Left forelimb (tissue), 1 donor: ENCODE measurements around the gene FANCD2.
"Not testable (repeated sequence)": the region's sequence is repeated elsewhere in the genome, so short reads cannot be mapped to it uniquely, and the experiment has no call there.

Experiments
- DNase-seq: peaks from one replicate; pipeline ENCODE4 v3.0.0-alpha.2; 2018; ENCODE audit warnings: low spot score

FANCD2 gene

GRCh38 chr3:10106919-10107318 is 80.7 kb downstream of the FANCD2 start:
- DNase-seq: no peak

- no peak for DNase-seq
Observed at GRCh38 chr3:10108091-10108490, 81.9 kb downstream of the FANCD2 start, which contains the start of gene FANCD2OS. TSS of gene FANCD2OS (minus strand) at chr3:10108255. CDS start at chr3:10104774, 3,481 bp downstream.

- DNase-seq: peak; percentile 92
Observed at GRCh38 chr3:10115326-10116137, 89.3 kb downstream of the FANCD2 start, which contains the start of gene BRK1. TSS of gene BRK1 (plus strand) at chr3:10115675. CDS start at chr3:10115702, 27 bp downstream.

- no peak for DNase-seq
Observed at GRCh38 chr3:10116138-10116460, 89.9 kb downstream of the FANCD2 start.

GRCh38 chr3:10116928-10117327 is 90.7 kb downstream of the FANCD2 start:
- DNase-seq: no peak

GRCh38 chr3:10119376-10119775 is 93.1 kb downstream of the FANCD2 start:
- DNase-seq: no peak

- DNase-seq: no peak
Observed at GRCh38 chr3:10121064-10121463, 94.8 kb downstream of the FANCD2 start.

- no peak for DNase-seq
Observed at GRCh38 chr3:10122724-10123123, 96.5 kb downstream of the FANCD2 start.

GRCh38 chr3:10135872-10136271 is 109.6 kb downstream of the FANCD2 start:
- not testable (repeated sequence) for DNase-seq

- DNase-seq: no peak
Observed at GRCh38 chr3:10136426-10137005, 110.3 kb downstream of the FANCD2 start.

GRCh38 chr3:10137178-10137577 is 110.9 kb downstream of the FANCD2 start:
- no peak for DNase-seq

GRCh38 chr3:10140996-10141546 is 114.8 kb downstream of the FANCD2 start:
- DNase-seq: no peak

- no peak for DNase-seq
Observed at GRCh38 chr3:10142707-10143560, 116.7 kb downstream of the FANCD2 start.

GRCh38 chr3:10145685-10146084 is 119.4 kb downstream of the FANCD2 start:
- no peak for DNase-seq

- DNase-seq: no peak
Observed at GRCh38 chr3:10149226-10149625, 123.0 kb downstream of the FANCD2 start.

- no peak for DNase-seq
Observed at GRCh38 chr3:10150987-10151386, 124.8 kb downstream of the FANCD2 start.
